ENCODE measurements around the gene C6orf15. TPM values are rescaled to one million over a fixed set of nuclear protein-coding genes. Genes with fewer than 3 reads are reported as not detected.

C6orf15 gene
- total RNA-seq = not detected

DNA sequence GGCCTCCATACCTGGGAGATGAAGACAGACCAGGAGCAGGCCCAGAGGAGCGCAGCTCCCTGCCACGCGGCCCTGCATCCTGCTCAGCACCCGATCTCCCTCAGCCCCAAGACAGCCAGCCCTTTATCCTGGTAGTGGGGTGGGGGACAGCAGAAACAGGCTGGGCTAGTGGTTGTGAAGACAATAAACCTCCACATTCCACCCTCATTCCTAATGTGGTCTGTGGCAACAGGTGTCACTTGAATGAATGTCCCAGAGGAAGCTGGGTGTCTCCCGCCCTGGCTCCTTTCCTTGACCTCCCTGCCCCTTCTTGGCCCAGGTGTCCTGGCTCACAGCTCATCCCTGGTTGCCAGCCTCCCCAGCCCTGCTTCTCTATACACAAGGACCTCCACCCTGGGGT is at the start of gene C6orf15:
TSS of gene C6orf15 (minus strand) at position 98 of the 400 bp plus-strand sequence. CDS start at position 78, 20 bp downstream.
- peaks cover 7% of the 10 kb centered on the region for H3K4me1 Mint-ChIP-seq
- ATAC-seq (replicated peaks) = no peak
- no peaks in the 10 kb centered on the region for H3K36me3 Mint-ChIP-seq (ENCODE audit: low read depth)
- peaks cover 11% of the 10 kb centered on the region for H3K27me3 Mint-ChIP-seq
- no peaks in the 10 kb centered on the region for H3K9me3 Mint-ChIP-seq
- H3K4me3 Mint-ChIP-seq = no peak within 1 kb of the TSS
- H3K27ac Mint-ChIP-seq = peak within 1 kb of the TSS; percentile 7

DNA sequence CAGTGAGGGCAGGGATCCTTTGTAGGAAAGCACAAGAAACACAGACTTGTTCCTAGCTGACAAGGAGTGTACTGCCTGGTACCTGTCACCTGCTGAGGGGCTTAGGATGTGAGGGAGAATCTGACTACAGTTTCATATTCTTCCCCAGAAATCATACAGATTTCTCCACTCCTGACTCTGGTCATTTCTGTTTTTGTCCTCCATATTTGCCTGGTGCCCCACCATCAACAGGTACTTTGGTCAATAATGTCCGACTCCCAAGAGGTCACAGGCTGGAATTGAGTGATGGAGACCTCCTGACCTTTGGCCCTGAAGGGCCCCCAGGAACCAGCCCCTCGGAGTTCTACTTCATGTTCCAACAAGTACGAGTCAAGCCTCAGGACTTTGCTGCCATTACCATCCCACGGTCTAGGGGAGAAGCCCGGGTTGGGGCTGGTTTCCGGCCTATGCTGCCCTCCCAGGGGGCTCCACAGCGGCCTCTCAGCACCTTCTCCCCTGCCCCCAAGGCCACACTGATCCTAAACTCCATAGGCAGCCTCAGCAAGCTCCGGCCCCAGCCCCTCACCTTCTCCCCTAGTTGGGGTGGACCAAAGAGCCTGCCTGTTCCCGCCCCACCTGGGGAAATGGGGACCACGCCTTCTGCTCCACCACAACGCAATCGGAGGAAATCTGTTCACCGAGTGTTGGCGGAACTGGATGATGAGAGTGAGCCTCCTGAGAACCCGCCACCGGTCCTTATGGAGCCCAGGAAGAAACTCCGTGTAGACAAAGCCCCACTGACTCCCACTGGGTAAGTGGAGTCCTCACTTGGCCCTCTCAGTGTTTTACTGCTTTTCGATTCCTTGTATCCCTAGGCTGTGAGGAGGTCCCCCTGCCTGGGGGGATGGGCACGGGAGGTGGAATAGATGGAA is 49.1 kb upstream of the C6orf15 start:
- no peaks in the 10 kb centered on the region for H3K27me3 Mint-ChIP-seq
- no peaks in the 10 kb centered on the region for H3K9me3 Mint-ChIP-seq
- H3K4me1 Mint-ChIP-seq = peaks cover 29% of the 10 kb centered on the region
- no peak for ATAC-seq (replicated peaks)
- no peak overlapping the region for H3K27ac Mint-ChIP-seq
- H3K4me3 Mint-ChIP-seq = peak overlapping the region; percentile 92
- peaks cover 73% of the 10 kb centered on the region for H3K36me3 Mint-ChIP-seq (ENCODE audit: low read depth)

GRCh38 chr6:31158863-31159855 is 46.8 kb upstream of the C6orf15 start:
- peaks cover 20% of the 10 kb centered on the region for H3K4me1 Mint-ChIP-seq
- peak overlapping the region; percentile 92 for H3K4me3 Mint-ChIP-seq
- H3K36me3 Mint-ChIP-seq (ENCODE audit: low read depth) = peaks cover 95% of the 10 kb centered on the region
- H3K27ac Mint-ChIP-seq = peak overlapping the region; percentile 76
- ATAC-seq (replicated peaks) = peak; percentile 33
- no peaks in the 10 kb centered on the region for H3K9me3 Mint-ChIP-seq
- H3K27me3 Mint-ChIP-seq = no peaks in the 10 kb centered on the region

- H3K27ac Mint-ChIP-seq = peak within 1 kb of the TSS; percentile 76
- ATAC-seq (replicated peaks) = peak; percentile 95
- H3K4me1 Mint-ChIP-seq = peaks cover 19% of the 10 kb centered on the region
- H3K9me3 Mint-ChIP-seq = no peaks in the 10 kb centered on the region
- H3K27me3 Mint-ChIP-seq = no peaks in the 10 kb centered on the region
- H3K36me3 Mint-ChIP-seq (ENCODE audit: low read depth) = peaks cover 90% of the 10 kb centered on the region
- H3K4me3 Mint-ChIP-seq = peak within 1 kb of the TSS; percentile 92
Observed at GRCh38 chr6:31158140-31158862, 45.9 kb upstream of the C6orf15 start, which contains the start of gene TCF19. Gene TCF19, plus strand, starts transcription at chr6:31158589. Its CDS starts 881 bp downstream, at chr6:31159470.

GRCh38 chr6:31157513-31158139 is 45.3 kb upstream of the C6orf15 start, which contains the start of gene CCHCR1:
Gene CCHCR1, minus strand, starts transcription at chr6:31157802. Its CDS starts 202 bp downstream, at chr6:31157600.
- peak; percentile 35 for ATAC-seq (replicated peaks)
- Mint-ChIP-seq H3K4me1 (peaks cover 12% of the 10 kb centered on the region), H3K9me3 (no peaks in the 10 kb centered on the region), H3K27me3 (no peaks in the 10 kb centered on the region), H3K36me3 (ENCODE audit: low read depth) (peaks cover 90% of the 10 kb centered on the region), H3K27ac (peak within 1 kb of the TSS; percentile 76), H3K4me3 (peak within 1 kb of the TSS; percentile 92)

- Mint-ChIP-seq H3K27ac (no peak overlapping the region), H3K9me3 (no peaks in the 10 kb centered on the region), H3K4me1 (peaks cover 5% of the 10 kb centered on the region), H3K4me3 (peak overlapping the region; percentile 92), H3K27me3 (no peaks in the 10 kb centered on the region), H3K36me3 (ENCODE audit: low read depth) (peaks cover 83% of the 10 kb centered on the region)
- ATAC-seq (replicated peaks) = no peak
Observed at GRCh38 chr6:31156641-31157040, 44.3 kb upstream of the C6orf15 start.

DNA sequence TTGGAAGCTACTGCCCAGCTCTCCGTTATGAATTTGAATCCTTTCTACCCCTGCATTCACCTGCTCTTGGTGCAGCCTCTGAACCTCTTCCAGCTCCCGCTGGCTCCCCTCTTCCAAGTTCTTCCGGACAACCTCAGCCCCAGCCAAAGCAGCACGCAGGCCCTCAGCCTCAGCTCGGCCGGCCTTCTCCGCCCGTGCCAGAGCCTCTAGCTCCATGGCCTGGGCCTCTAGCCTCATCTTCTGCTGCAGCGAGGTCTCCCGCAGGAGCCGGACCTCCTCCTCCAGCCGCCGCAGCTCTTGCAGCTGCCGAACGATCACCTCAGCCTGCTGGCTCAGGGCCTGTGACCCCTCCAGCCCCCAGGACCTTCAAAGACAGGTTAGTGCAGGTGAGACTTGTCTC is 42.1 kb upstream of the C6orf15 start:
- Mint-ChIP-seq H3K4me3 (no peak overlapping the region), H3K27me3 (no peaks in the 10 kb centered on the region), H3K4me1 (peaks cover 6% of the 10 kb centered on the region), H3K9me3 (no peaks in the 10 kb centered on the region), H3K36me3 (ENCODE audit: low read depth) (peaks cover 81% of the 10 kb centered on the region), H3K27ac (no peak overlapping the region)
- no peak for ATAC-seq (replicated peaks)

GRCh38 chr6:31152781-31153180 is 40.4 kb upstream of the C6orf15 start:
- Mint-ChIP-seq H3K4me3 (no peak overlapping the region), H3K27ac (no peak overlapping the region), H3K27me3 (no peaks in the 10 kb centered on the region)

GRCh38 chr6:31149827-31150447 is 37.6 kb upstream of the C6orf15 start:
- ATAC-seq (replicated peaks) = no peak
- Mint-ChIP-seq H3K9me3 (no peaks in the 10 kb centered on the region), H3K27ac (no peak overlapping the region), H3K27me3 (no peaks in the 10 kb centered on the region), H3K4me3 (no peak overlapping the region), H3K4me1 (peaks cover 6% of the 10 kb centered on the region), H3K36me3 (ENCODE audit: low read depth) (peaks cover 59% of the 10 kb centered on the region)

More at GRCh38 chr6:31152781-31153180, 40.4 kb upstream of the C6orf15 start:
- peaks cover 68% of the 10 kb centered on the region for H3K36me3 Mint-ChIP-seq (ENCODE audit: low read depth)
- peaks cover 6% of the 10 kb centered on the region for H3K4me1 Mint-ChIP-seq
- no peak for ATAC-seq (replicated peaks)
- H3K9me3 Mint-ChIP-seq = no peaks in the 10 kb centered on the region

GRCh38 chr6:31145386-31145785 is 33.0 kb upstream of the C6orf15 start:
- no peak for ATAC-seq (replicated peaks)
- H3K4me3 Mint-ChIP-seq = no peak overlapping the region

GRCh38 chr6:31144970-31145340 is 32.6 kb upstream of the C6orf15 start:
- H3K4me1 Mint-ChIP-seq = no peaks in the 10 kb centered on the region
- no peak for ATAC-seq (replicated peaks)
- no peaks in the 10 kb centered on the region for H3K9me3 Mint-ChIP-seq
- H3K36me3 Mint-ChIP-seq (ENCODE audit: low read depth) = peaks cover 42% of the 10 kb centered on the region
- no peaks in the 10 kb centered on the region for H3K27me3 Mint-ChIP-seq
- H3K4me3 Mint-ChIP-seq = no peak overlapping the region
- no peak overlapping the region for H3K27ac Mint-ChIP-seq

More at GRCh38 chr6:31145386-31145785, 33.0 kb upstream of the C6orf15 start:
- Mint-ChIP-seq H3K36me3 (ENCODE audit: low read depth) (peaks cover 45% of the 10 kb centered on the region), H3K27ac (no peak overlapping the region), H3K4me1 (no peaks in the 10 kb centered on the region), H3K27me3 (no peaks in the 10 kb centered on the region), H3K9me3 (no peaks in the 10 kb centered on the region)

GRCh38 chr6:31144296-31144969 is 32.1 kb upstream of the C6orf15 start:
- no peaks in the 10 kb centered on the region for H3K27me3 Mint-ChIP-seq
- no peak overlapping the region for H3K27ac Mint-ChIP-seq
- no peak overlapping the region for H3K4me3 Mint-ChIP-seq
- ATAC-seq (replicated peaks) = no peak
- peaks cover 37% of the 10 kb centered on the region for H3K36me3 Mint-ChIP-seq (ENCODE audit: low read depth)
- no peaks in the 10 kb centered on the region for H3K4me1 Mint-ChIP-seq
- no peaks in the 10 kb centered on the region for H3K9me3 Mint-ChIP-seq

DNA sequence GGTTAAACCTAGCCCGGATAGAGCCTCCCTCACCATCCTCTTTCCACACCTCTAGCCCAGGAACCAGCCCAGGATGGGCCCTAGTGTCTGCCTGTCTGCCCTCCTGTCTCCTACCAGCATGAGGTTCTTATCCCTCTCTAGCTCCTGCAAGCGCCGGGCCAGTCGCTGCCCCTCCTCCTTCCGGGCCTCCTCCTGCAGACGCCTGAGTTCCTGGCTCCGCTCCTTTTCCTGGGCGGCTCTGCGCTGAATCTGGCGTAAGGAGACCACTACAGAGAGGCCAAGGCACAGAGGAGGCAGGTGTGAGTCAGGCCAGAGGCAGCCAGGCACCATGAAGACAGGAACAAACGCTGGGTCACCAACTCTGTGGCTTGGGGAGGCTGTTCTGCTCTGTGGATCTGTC is 30.8 kb upstream of the C6orf15 start:
- Mint-ChIP-seq H3K4me3 (no peak overlapping the region), H3K4me1 (no peaks in the 10 kb centered on the region), H3K9me3 (no peaks in the 10 kb centered on the region), H3K27ac (no peak overlapping the region), H3K36me3 (ENCODE audit: low read depth) (peaks cover 33% of the 10 kb centered on the region), H3K27me3 (no peaks in the 10 kb centered on the region)
- ATAC-seq (replicated peaks) = no peak
